OCI-LY1 (cell line): Measurements from ENCODE around the gene CASS4.

Source experiments
- H2AFZ ChIP-seq: fragments of 200-600 bp; sonication (generic), shearing (Covaris generic); 2 replicates; pipeline ENCODE4 v1.6.0; 2014; ENCODE audit warnings: antibody characterized with exemption, mild to moderate bottlenecking, low read length
- H3F3A ChIP-seq: fragments of 200-600 bp; sonication (generic), shearing (Covaris generic); 2 replicates; pipeline ENCODE4 v1.6.0; 2014; ENCODE audit warnings: mild to moderate bottlenecking, antibody characterized with exemption, low read length, moderate library complexity; ENCODE audit not compliant: insufficient read depth
- H3K27ac ChIP-seq: fragments of 200-600 bp; sonication (generic); 2 replicates; pipeline ENCODE4 v1.5.1; 2014; ENCODE audit warnings: low read length, mixed run types, mild to moderate bottlenecking, low read depth; ENCODE audit not compliant: poor library complexity, severe bottlenecking
- H3K27me3 ChIP-seq: fragments of 200-600 bp; sonication (generic); 2 replicates; pipeline ENCODE4 v1.6.0; 2014; ENCODE audit warnings: antibody characterized with exemption, mild to moderate bottlenecking, low read length, moderate library complexity; ENCODE audit not compliant: insufficient read depth
- H3K36me3 ChIP-seq: fragments of 200-600 bp; sonication (generic); 2 replicates; pipeline ENCODE4 v1.6.1; 2014; ENCODE audit warnings: mild to moderate bottlenecking, antibody characterized with exemption, low read length, moderate library complexity, mixed read lengths; ENCODE audit not compliant: insufficient read depth
- H3K4me1 ChIP-seq: fragments of 200-600 bp; sonication (generic); 2 replicates; pipeline ENCODE4 v1.5.1; 2014; ENCODE audit warnings: mild to moderate bottlenecking, low read length, moderate library complexity; ENCODE audit not compliant: insufficient read depth, severe bottlenecking
- H3K4me2 ChIP-seq: fragments of 200-600 bp; sonication (generic), shearing (Covaris generic); 2 replicates; pipeline ENCODE4 v1.6.1; 2014; ENCODE audit warnings: low read length
- H3K4me3 ChIP-seq: fragments of 200-600 bp; sonication (generic); 2 replicates; pipeline ENCODE4 v1.5.1; 2014; ENCODE audit warnings: low read length, low read depth, mild to moderate bottlenecking, mixed read lengths; ENCODE audit not compliant: poor library complexity, severe bottlenecking
- H3K79me2 ChIP-seq: fragments of 200-600 bp; shearing (Covaris generic); 2 replicates; pipeline ENCODE4 v1.6.1; 2016; ENCODE audit warnings: mixed run types, low read length, mixed read lengths; ENCODE audit not compliant: insufficient read depth
- H3K9ac ChIP-seq: fragments of 200-600 bp; sonication (generic), shearing (Covaris generic); 2 replicates; pipeline ENCODE4 v1.6.1; 2014; ENCODE audit warnings: mild to moderate bottlenecking, low read length, mixed read lengths
- H3K9me2 ChIP-seq: fragments of 200-600 bp; sonication (generic), shearing (Covaris generic); 2 replicates; pipeline ENCODE4 v1.6.1; 2014; ENCODE audit warnings: low read depth, mild to moderate bottlenecking, low read length, mixed read lengths
- H3K9me3 ChIP-seq: fragments of 200-600 bp; shearing (Covaris generic); 2 replicates; pipeline ENCODE4 v1.6.1; 2014; ENCODE audit warnings: low read length, mixed read lengths
- H4K20me1 ChIP-seq: fragments of 200-600 bp; sonication (generic), shearing (Covaris generic); 2 replicates; pipeline ENCODE4 v1.6.0; 2016; ENCODE audit warnings: mild to moderate bottlenecking, low read length; ENCODE audit not compliant: insufficient read depth
- EZH2 ChIP-seq: fragments of 200-600 bp; sonication (generic), shearing (Covaris generic); IDR thresholded peaks from 2 replicates; pipeline ENCODE4 v1.8.0; 2017; ENCODE audit warnings: borderline replicate concordance, mixed run types, mild to moderate bottlenecking, antibody characterized with exemption, low read length, moderate library complexity, mixed read lengths
- TF ChIP-seq, protein P1 (sequence below): fragments of 200-600 bp; sonication (generic), shearing (Covaris generic); IDR thresholded peaks from 2 replicates; pipeline ENCODE4 v1.5.1; 2017; ENCODE audit warnings: mild to moderate bottlenecking, antibody characterized with exemption, low read length, moderate library complexity, mixed read lengths

CASS4 gene

GRCh38 chr20:56382696-56383095 lies 29.4 kb upstream of the CASS4 start:
- no peaks in the 10 kb centered on the region for H4K20me1 ChIP-seq
- H3F3A ChIP-seq: no peaks in the 10 kb centered on the region
- peaks cover 12% of the 10 kb centered on the region for H3K79me2 ChIP-seq
- H3K9ac ChIP-seq: no peak overlapping the region
- no peak overlapping the region for H3K4me2 ChIP-seq
- no peaks in the 10 kb centered on the region for H3K27me3 ChIP-seq
- H3K4me3 ChIP-seq: no peak overlapping the region
- no peak for TF ChIP-seq EZH2
- TF ChIP-seq, protein P1, sequence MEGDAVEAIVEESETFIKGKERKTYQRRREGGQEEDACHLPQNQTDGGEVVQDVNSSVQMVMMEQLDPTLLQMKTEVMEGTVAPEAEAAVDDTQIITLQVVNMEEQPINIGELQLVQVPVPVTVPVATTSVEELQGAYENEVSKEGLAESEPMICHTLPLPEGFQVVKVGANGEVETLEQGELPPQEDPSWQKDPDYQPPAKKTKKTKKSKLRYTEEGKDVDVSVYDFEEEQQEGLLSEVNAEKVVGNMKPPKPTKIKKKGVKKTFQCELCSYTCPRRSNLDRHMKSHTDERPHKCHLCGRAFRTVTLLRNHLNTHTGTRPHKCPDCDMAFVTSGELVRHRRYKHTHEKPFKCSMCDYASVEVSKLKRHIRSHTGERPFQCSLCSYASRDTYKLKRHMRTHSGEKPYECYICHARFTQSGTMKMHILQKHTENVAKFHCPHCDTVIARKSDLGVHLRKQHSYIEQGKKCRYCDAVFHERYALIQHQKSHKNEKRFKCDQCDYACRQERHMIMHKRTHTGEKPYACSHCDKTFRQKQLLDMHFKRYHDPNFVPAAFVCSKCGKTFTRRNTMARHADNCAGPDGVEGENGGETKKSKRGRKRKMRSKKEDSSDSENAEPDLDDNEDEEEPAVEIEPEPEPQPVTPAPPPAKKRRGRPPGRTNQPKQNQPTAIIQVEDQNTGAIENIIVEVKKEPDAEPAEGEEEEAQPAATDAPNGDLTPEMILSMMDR: no peak
- no peaks in the 10 kb centered on the region for H3K4me1 ChIP-seq
- H3K36me3 ChIP-seq: peaks cover 97% of the 10 kb centered on the region
- H3K9me2 ChIP-seq: no peaks in the 10 kb centered on the region
- no peaks in the 10 kb centered on the region for H3K9me3 ChIP-seq
- no peak overlapping the region for H2AFZ ChIP-seq
- no peak overlapping the region for H3K27ac ChIP-seq

DNA sequence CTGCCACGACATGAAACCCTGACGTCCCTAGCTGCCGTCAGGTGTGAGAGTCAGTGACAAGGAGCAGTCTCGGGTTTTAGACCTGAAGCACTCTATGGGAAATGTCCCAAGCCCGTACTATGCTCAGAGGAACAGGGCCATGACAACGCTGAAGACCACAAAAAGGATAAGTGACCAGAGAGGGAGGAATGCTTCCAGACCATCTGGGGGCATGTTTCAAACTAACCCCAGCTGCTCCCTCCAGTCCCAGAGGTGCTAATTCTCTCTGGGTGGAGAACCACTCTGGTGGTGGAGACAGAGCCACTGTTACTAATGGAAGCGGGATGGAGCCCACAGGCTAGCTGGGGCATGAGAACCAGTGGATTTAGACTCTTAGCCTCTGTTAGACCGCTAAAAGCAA lies 28.7 kb upstream of the CASS4 start:
- Histone ChIP-seq H3K4me2 (no peak overlapping the region), H3K9ac (no peak overlapping the region), H2AFZ (no peak overlapping the region), H3K4me1 (no peaks in the 10 kb centered on the region), H3K27me3 (no peaks in the 10 kb centered on the region), H3K79me2 (peaks cover 12% of the 10 kb centered on the region), H3K9me2 (no peaks in the 10 kb centered on the region), H3K36me3 (peaks cover 97% of the 10 kb centered on the region), H3F3A (no peaks in the 10 kb centered on the region), H3K27ac (no peak overlapping the region), H4K20me1 (no peaks in the 10 kb centered on the region), H3K4me3 (no peak overlapping the region), H3K9me3 (no peaks in the 10 kb centered on the region)
- TF ChIP-seq EZH2: no peak
- TF ChIP-seq, protein P1: no peak

- H2AFZ ChIP-seq: no peak overlapping the region
- peaks cover 23% of the 10 kb centered on the region for H3K79me2 ChIP-seq
- TF ChIP-seq EZH2: no peak
- TF ChIP-seq, protein P1: no peak
- H3K27me3 ChIP-seq: no peaks in the 10 kb centered on the region
- no peaks in the 10 kb centered on the region for H4K20me1 ChIP-seq
- H3K27ac ChIP-seq: no peak overlapping the region
- H3K9me3 ChIP-seq: no peaks in the 10 kb centered on the region
- H3F3A ChIP-seq: no peaks in the 10 kb centered on the region
- H3K9me2 ChIP-seq: no peaks in the 10 kb centered on the region
- no peak overlapping the region for H3K4me2 ChIP-seq
- peaks cover 96% of the 10 kb centered on the region for H3K36me3 ChIP-seq
- H3K9ac ChIP-seq: no peak overlapping the region
- H3K4me1 ChIP-seq: peaks cover 3% of the 10 kb centered on the region
- H3K4me3 ChIP-seq: no peak overlapping the region
These were observed 26.9 kb upstream of the CASS4 start for GRCh38 chr20:56385130-56385529.
